Body of pancreas (tissue), 4 donors: ENCODE results near the gene POC1A.

Experiments used
- POLR2A ChIP-seq, 3 donors: fragments of 450-650 bp; IDR thresholded peaks; one replicate each; pipeline ENCODE4 v1.6.1; 2016; ENCODE audit warnings: antibody characterized with exemption in 3 of 3, mild to moderate bottlenecking in 2 of 3
- TF ChIP-seq, protein P1 (sequence below), 7 experiments: fragments of 450-650 bp in 4 of 7; fragments of 200-600 bp in 3 of 7; sonication (generic) in 3 of 7; IDR thresholded peaks; one replicate each; pipeline ENCODE4 v1.5.1; 2016 to 2019; ENCODE audit warnings: antibody characterized with exemption in 7 of 7

- TF ChIP-seq POLR2A (IDR thresholded peaks at IDR 0.05) = no peak
- TF ChIP-seq, protein P1, sequence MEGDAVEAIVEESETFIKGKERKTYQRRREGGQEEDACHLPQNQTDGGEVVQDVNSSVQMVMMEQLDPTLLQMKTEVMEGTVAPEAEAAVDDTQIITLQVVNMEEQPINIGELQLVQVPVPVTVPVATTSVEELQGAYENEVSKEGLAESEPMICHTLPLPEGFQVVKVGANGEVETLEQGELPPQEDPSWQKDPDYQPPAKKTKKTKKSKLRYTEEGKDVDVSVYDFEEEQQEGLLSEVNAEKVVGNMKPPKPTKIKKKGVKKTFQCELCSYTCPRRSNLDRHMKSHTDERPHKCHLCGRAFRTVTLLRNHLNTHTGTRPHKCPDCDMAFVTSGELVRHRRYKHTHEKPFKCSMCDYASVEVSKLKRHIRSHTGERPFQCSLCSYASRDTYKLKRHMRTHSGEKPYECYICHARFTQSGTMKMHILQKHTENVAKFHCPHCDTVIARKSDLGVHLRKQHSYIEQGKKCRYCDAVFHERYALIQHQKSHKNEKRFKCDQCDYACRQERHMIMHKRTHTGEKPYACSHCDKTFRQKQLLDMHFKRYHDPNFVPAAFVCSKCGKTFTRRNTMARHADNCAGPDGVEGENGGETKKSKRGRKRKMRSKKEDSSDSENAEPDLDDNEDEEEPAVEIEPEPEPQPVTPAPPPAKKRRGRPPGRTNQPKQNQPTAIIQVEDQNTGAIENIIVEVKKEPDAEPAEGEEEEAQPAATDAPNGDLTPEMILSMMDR (IDR thresholded peaks at IDR 0.05) = no peak
Measured at GRCh38 chr3:52122491-52122890, 31.7 kb downstream of the POC1A start.
